GM19043 (cell line): Measurements from ENCODE around the gene PANX2.
A peak's percentile ranks its signal among the peaks of the same experiment; 100 is the strongest.

Experiments used
- ATAC-seq: cut with Tn5 transposase; IDR thresholded peaks from one replicate; pipeline ENCODE4 v1.9.1; 2021; ENCODE audit warnings: low read depth; ENCODE audit not compliant: unreplicated experiment

PANX2 gene

GRCh38 chr22:50183141-50183971, 12.8 kb downstream of the PANX2 start:
- no peak for ATAC-seq

- ATAC-seq: no peak
Measured at GRCh38 chr22:50184004-50184901, 13.7 kb downstream of the PANX2 start.

GRCh38 chr22:50184902-50185374, 14.4 kb downstream of the PANX2 start:
- no peak for ATAC-seq

GRCh38 chr22:50185375-50186087, 15.0 kb downstream of the PANX2 start, which contains the start of gene TRABD:
Gene TRABD, plus strand, starts transcription at chr22:50185913. Its CDS starts 7,148 bp downstream, at chr22:50193061.
- ATAC-seq: no peak

GRCh38 chr22:50186181-50186714, 15.7 kb downstream of the PANX2 start:
- no peak for ATAC-seq

- ATAC-seq: no peak
Measured at GRCh38 chr22:50186761-50187523, 16.4 kb downstream of the PANX2 start.

- no peak for ATAC-seq
Measured at GRCh38 chr22:50188356-50188755, 17.8 kb downstream of the PANX2 start.

- ATAC-seq: no peak
Measured at GRCh38 chr22:50189184-50189848, 18.8 kb downstream of the PANX2 start.

GRCh38 chr22:50189849-50190181, 19.3 kb downstream of the PANX2 start:
- no peak for ATAC-seq

GRCh38 chr22:50190182-50190940, 19.8 kb downstream of the PANX2 start:
- peak; percentile 40 for ATAC-seq

GRCh38 chr22:50190941-50191741, 20.6 kb downstream of the PANX2 start:
- peak; percentile 10 for ATAC-seq

GRCh38 chr22:50192436-50193204, 22.1 kb downstream of the PANX2 start:
- ATAC-seq: no peak

GRCh38 chr22:50193621-50194020, 23.1 kb downstream of the PANX2 start:
- ATAC-seq: no peak

- ATAC-seq: no peak
Measured at GRCh38 chr22:50194037-50194805, 23.7 kb downstream of the PANX2 start.

GRCh38 chr22:50196256-50196655, 25.7 kb downstream of the PANX2 start:
- no peak for ATAC-seq
